T1000 (cell line): ENCODE measurements around the gene NES.

Source experiments
- DNase-seq: peaks from one replicate; lab custom pipeline; 2025; ENCODE audit warnings: mixed read lengths; lab: John Stamatoyannopoulos, UW

The NES gene

GRCh38 chr1:156703741-156704140 is 26.5 kb upstream of the NES start:
- no peak for DNase-seq

GRCh38 chr1:156703336-156703735 is 26.1 kb upstream of the NES start:
- no peak for DNase-seq

DNA sequence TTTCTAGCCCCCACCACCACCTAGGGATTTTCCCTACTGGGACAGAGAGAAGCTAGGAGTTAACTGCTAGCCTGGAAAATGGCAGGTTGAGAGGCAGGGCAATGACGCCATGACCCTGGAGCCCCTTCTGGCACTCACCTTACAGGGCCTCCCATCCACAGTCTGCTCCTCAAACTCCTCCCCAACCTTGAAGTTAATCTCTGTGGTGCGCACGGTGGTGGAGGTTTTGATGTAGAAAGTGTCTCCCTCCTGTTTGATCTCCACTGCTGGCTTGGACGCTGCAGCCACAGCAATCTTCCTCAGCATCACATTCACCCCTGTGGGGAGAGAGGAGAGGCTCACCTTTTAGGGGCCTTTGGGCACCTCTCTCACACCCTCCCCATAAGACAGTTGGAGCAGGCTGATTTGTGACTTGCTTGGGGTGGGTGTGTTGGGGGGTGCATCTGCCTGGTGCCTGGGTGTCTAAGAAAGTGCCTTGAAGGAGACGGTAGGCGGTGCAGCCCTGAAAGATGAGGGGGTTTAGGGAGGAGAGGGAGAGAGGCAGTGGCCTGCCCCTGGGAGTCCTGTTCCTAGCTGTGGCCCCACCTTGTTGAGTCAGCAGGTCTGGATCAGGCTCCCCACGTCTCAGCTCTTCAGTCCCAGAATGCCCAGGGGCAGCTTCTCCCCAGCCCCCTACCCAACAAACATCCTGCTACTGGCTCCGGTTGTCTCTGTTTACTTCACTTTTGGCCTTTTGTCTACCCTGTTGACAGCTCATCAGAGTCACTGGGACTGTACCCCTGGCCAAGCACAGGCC is 23.7 kb upstream of the NES start:
- no peak for DNase-seq

DNA sequence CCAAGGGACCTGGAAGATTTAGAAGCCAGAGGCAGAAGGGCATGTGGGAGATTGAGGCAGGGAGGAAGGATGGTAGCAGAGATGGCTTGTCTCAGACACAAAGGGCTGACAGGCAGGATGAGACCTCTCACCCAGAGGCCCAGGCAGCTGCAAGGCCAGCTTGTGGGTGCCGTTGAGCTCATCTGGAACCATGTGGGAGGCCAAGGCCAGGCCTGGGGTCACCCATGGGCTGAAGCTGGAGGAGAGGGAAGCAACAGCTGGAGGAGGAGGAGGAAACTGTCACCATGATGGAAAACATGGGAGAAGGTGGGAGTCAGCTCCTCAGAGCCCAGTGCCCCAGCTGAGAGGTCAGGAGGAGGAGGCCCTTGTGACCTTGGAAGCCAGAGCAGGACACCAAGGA is 21.8 kb upstream of the NES start:
- no peak for DNase-seq

GRCh38 chr1:156697481-156697880 is 20.3 kb upstream of the NES start:
- no peak for DNase-seq

- DNase-seq = no peak
Measured at GRCh38 chr1:156696755-156697154, 19.5 kb upstream of the NES start.

GRCh38 chr1:156694690-156694962 is 17.4 kb upstream of the NES start:
- no peak for DNase-seq

GRCh38 chr1:156693848-156694689 is 16.9 kb upstream of the NES start:
- no peak for DNase-seq

DNA sequence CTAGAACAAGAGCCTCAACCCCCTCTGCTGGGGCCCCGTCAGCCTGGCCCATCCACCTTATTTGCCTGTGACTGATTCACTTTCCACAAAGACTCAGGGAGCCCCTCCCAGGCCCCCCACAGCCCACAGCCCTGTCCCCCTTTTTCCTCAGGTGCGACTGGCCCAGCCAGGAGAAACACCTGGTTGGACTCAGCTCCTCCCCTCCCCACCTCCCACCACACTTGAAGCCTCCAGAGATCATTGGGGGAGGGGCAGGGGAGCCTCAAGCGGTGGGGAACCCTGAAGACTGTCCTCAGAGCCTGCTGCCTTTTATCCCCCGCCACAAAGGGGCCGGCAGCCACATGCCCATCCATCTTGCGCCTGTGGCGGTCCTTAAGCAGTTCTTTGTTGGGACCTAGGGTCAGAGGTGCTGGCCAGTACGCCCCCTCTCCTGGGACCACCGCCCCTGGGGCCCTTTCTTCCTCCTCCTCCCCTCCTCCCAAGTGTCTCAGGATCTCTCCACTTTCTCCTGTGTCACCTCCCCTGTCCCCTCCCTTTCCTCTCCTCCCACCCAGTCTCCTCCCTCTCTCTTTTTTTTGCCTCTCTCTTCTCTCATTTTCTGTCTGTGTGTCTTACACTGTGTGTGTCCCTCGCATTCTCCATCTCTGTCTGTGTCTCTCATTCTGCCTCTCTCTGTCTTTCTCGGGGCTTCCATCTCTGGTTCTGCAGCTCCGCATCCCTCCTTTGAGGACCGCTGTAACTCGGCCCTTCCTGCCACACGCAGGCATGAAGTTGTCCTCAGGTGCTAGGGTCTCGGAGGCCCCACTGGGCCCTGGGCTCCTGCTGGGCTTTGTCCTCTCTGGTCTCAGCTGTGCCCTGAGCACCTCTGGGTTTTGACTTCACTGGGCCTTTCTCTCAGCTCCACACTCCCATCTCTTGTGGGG is 16.0 kb upstream of the NES start:
- DNase-seq = no peak

DNA sequence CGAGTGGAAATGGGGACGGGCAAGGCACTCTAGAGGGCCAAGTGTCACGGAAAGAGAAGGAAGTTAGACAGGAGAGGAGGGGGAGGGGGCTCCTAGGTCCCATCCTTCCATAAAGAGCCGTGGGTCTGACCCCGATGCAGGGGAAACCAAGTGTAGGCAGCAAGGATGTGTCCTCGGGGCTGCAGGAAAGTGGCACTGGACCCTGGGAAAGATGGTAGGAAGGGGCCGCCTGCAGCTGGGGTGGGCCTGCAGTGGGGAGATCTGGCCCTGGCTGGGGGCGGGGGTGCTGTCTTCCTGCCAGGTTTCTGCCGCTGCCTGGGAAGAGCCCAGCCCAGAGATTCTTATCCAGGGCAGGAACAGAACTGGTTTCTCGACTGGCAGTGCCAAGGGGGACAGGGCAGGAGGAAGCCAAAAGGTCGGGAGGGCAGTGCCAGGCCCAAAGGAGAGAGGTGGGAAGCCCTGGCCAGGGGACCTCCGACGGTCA is 15.3 kb upstream of the NES start:
- no peak for DNase-seq

DNA sequence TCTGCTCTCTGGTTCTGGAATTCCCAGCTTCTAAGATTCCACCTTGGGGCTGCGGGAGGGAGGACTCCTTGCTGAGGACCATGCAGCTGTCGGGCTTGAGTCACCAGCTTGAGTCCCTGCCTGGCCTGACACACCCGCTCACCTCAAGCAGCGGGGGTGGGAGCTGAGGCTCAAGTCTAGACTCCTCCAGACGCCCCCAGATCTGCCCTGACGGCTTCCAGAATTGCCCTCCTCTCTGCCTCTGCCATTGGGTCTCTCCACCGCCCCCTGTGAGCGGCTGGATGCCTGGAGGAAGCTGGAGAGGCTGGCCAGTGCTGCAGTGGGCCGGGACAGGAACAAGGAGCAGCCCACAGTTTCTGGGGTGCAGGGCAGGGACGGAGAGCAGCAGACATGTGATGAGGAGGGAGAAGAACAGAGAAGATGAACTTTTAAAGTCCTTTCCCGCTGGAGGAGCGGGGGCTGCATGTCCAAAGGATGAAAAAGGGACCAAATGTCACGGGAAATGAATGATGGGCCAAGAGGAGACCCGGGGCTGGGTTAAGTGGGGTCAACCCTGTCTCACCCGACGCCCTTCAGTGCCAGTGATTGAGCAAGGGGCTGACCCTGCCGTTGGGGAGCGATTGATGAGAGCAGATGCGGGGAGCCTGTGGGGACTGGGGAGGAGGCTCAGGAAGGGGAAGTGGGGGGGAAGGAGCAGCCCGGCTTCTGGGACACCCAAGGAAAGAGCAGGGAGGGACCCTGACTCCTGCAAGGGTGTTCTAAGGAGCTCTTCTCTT is 14.6 kb upstream of the NES start:
- no peak for DNase-seq

GRCh38 chr1:156691191-156691590 is 14.0 kb upstream of the NES start:
- no peak for DNase-seq

DNA sequence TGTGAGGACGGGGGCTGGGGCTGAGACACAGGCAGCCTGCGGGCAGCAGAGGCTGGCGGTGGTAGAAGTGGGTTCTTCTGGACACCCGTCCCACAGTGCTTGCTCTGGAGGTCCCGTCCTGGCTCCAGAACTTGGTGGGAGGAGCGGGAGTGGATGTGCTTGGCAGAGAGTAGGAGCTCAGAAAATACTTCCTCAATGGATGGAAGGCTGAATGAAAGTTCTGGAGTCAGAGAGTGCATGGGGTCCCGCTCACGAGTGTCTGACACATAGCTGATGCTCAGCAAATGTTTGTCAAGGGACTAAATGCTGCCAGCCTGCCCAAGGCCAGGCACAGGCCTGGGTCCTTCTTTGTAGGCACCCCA is 13.4 kb upstream of the NES start:
- DNase-seq = no peak

DNA sequence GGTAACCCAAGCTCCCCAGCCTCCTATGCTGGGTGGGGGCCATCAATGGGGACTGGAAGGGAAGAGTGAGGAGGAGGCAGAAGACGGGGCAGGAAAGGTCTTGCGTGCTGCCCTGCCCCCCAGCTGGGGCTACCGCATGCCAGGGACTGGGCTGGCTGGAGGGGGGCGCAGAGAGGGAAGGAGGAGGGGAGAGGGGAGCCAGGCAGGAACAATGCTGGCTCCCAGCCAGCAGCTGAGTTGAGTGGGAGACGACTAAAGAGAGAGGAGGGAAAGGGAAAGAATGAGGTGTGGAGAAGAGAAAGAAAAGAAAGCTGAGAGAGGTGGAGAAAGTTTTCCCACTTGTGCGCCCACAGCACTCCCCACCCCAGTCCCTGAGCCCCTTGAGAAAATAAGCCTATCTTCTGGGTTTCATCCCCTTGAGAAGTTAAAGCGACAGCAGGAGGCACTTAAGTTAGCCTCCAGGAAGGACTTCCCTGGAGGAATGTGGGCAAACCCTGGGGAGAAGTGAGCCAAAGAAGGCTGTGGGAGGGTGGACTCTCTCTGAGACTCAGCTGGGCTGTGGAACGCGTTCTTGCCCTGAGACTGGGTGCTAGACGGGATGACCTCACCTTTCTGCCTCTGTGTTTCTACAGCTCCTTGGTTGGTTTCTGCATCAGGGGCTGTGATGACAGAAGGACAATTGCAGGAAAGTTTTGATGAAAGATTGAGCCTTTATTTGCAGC is 12.9 kb upstream of the NES start:
- DNase-seq = no peak

- DNase-seq = peak; percentile 61
Measured at GRCh38 chr1:156689035-156689952, 12.1 kb upstream of the NES start.

GRCh38 chr1:156684227-156684782 is 7.1 kb upstream of the NES start:
- DNase-seq = no peak

GRCh38 chr1:156682166-156682890 is 5.1 kb upstream of the NES start:
- no peak for DNase-seq

DNA sequence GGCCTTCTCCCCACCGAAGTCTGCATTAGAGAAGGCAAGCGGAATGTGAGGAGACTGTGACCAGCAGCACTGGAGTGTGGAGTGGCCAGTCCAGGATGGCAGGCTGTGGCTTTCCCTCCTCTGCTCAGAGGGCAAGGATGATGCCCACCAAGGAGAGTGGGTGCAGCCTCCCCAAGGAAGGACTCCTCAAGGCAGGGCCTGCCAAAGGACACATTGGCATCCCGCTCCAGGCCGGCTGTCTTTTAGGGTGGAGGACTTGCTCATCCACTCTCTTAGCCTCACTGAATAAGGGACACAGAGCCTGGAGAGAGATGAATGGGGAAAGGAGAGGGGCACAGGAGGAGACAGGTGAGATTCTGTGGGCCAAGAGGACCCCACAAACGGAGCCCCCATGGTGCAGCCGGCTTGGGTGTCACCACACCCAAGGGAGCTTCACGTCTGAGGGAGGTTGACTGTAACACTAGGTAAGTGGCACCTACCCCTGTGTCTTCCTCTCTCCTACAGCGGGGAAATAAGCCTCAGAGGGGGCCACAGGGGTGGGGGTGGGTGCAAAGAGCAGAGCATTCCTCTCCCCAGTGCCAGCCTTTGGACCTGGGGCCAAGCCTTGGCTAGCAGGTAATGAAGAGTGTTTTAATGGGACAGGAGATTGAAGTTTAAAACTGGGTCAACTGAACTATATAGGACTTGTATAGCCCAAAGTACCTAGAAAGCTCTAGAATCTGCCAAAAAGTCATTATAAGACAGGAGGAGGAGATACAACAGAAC is 4.2 kb upstream of the NES start:
- no peak for DNase-seq
